MM.1S (cell line): ENCODE data around the gene UNC119.

Source experiments
- CTCF ChIP-seq: fragments of 300-600 bp; sonication (generic); IDR thresholded peaks from 2 replicates; pipeline ENCODE4 v1.5.1; 2016; ENCODE audit warnings: antibody characterized with exemption, low read length, mixed read lengths
- EZH2 ChIP-seq: fragments of 300-600 bp; sonication (generic); optimal IDR thresholded peaks from 2 replicates; pipeline ENCODE3; 2017; ENCODE audit warnings: low read depth, mild to moderate bottlenecking, antibody characterized with exemption, low read length, mixed read lengths

- no peak for TF ChIP-seq CTCF
- TF ChIP-seq EZH2 = no peak
Observed at GRCh38 chr17:28548417-28549130, 3.9 kb downstream of the UNC119 start.
